ENCODE measurements around the gene EMP1. TPM values are rescaled to one million over a fixed set of nuclear protein-coding genes. Genes with fewer than 3 reads are reported as not detected.

EMP1 gene
- total and polyA plus RNA-seq, 2 experiments from 2014 or later = 0.07 to 0.39 TPM

DNA sequence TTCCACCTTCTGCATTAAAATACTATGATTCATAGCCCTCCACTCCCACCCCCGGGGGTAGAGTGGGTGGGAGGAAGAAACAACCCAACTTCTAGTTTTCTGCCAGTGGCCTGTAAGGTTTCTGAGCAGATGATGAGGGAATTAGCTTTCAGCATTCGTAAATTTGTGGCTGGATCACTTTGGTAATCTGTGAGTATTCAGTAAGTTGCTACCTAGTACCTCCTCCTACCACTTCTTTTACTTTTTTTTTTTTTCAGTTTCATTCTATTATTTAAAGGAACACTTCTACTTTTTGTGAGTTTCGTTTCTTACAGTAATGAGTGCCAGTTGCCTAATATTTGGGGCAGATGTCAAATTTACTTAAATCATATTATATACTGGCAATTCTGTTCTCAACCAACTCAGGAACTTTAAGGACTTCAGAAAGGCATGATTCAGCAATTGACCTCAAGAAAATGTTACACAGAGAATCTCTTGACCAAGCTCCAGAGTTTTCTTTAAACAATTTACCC lies 42.4 kb upstream of the EMP1 start (continued):
- TF ChIP-seq, protein P1, sequence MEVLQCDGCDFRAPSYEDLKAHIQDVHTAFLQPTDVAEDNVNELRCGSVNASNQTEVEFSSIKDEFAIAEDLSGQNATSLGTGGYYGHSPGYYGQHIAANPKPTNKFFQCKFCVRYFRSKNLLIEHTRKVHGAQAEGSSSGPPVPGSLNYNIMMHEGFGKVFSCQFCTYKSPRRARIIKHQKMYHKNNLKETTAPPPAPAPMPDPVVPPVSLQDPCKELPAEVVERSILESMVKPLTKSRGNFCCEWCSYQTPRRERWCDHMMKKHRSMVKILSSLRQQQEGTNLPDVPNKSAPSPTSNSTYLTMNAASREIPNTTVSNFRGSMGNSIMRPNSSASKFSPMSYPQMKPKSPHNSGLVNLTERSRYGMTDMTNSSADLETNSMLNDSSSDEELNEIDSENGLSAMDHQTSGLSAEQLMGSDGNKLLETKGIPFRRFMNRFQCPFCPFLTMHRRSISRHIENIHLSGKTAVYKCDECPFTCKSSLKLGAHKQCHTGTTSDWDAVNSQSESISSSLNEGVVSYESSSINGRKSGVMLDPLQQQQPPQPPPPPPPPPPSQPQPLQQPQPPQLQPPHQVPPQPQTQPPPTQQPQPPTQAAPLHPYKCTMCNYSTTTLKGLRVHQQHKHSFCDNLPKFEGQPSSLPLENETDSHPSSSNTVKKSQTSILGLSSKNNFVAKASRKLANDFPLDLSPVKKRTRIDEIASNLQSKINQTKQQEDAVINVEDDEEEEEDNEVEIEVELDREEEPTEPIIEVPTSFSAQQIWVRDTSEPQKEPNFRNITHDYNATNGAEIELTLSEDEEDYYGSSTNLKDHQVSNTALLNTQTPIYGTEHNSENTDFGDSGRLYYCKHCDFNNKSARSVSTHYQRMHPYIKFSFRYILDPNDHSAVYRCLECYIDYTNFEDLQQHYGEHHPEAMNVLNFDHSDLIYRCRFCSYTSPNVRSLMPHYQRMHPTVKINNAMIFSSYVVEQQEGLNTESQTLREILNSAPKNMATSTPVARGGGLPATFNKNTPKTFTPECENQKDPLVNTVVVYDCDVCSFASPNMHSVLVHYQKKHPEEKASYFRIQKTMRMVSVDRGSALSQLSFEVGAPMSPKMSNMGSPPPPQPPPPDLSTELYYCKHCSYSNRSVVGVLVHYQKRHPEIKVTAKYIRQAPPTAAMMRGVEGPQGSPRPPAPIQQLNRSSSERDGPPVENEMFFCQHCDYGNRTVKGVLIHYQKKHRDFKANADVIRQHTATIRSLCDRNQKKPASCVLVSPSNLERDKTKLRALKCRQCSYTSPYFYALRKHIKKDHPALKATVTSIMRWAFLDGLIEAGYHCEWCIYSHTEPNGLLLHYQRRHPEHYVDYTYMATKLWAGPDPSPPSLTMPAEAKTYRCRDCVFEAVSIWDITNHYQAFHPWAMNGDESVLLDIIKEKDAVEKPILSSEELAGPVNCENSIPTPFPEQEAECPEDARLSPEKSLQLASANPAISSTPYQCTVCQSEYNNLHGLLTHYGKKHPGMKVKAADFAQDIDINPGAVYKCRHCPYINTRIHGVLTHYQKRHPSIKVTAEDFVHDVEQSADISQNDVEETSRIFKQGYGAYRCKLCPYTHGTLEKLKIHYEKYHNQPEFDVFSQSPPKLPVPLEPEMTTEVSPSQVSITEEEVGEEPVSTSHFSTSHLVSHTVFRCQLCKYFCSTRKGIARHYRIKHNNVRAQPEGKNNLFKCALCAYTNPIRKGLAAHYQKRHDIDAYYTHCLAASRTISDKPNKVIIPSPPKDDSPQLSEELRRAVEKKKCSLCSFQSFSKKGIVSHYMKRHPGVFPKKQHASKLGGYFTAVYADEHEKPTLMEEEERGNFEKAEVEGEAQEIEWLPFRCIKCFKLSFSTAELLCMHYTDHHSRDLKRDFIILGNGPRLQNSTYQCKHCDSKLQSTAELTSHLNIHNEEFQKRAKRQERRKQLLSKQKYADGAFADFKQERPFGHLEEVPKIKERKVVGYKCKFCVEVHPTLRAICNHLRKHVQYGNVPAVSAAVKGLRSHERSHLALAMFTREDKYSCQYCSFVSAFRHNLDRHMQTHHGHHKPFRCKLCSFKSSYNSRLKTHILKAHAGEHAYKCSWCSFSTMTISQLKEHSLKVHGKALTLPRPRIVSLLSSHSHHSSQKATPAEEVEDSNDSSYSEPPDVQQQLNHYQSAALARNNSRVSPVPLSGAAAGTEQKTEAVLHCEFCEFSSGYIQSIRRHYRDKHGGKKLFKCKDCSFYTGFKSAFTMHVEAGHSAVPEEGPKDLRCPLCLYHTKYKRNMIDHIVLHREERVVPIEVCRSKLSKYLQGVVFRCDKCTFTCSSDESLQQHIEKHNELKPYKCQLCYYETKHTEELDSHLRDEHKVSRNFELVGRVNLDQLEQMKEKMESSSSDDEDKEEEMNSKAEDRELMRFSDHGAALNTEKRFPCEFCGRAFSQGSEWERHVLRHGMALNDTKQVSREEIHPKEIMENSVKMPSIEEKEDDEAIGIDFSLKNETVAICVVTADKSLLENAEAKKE (CRISPR knock-in tag; IDR thresholded peaks at IDR 0.05) = no peak
- TF ChIP-seq STAT1 (IDR thresholded peaks at IDR 0.05; ENCODE audit: unreplicated experiment) = no peak
- TF ChIP-seq ZNF331 (CRISPR knock-in tag; IDR thresholded peaks at IDR 0.05; ENCODE audit: low read depth) = no peak
- no peak for TF ChIP-seq CREB1 (CRISPR knock-in tag; IDR thresholded peaks at IDR 0.05; ENCODE audit: low read depth)
- TF ChIP-seq, protein P2, sequence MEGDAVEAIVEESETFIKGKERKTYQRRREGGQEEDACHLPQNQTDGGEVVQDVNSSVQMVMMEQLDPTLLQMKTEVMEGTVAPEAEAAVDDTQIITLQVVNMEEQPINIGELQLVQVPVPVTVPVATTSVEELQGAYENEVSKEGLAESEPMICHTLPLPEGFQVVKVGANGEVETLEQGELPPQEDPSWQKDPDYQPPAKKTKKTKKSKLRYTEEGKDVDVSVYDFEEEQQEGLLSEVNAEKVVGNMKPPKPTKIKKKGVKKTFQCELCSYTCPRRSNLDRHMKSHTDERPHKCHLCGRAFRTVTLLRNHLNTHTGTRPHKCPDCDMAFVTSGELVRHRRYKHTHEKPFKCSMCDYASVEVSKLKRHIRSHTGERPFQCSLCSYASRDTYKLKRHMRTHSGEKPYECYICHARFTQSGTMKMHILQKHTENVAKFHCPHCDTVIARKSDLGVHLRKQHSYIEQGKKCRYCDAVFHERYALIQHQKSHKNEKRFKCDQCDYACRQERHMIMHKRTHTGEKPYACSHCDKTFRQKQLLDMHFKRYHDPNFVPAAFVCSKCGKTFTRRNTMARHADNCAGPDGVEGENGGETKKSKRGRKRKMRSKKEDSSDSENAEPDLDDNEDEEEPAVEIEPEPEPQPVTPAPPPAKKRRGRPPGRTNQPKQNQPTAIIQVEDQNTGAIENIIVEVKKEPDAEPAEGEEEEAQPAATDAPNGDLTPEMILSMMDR (conservative IDR thresholded peaks at IDR 0.05; ENCODE audit: low read depth in 2 of 2) = no peak
- TF ChIP-seq NANOG (IDR thresholded peaks at IDR 0.05; ENCODE audit: borderline replicate concordance) = no peak
- TF ChIP-seq POLR2AphosphoS5 (IDR thresholded peaks at IDR 0.05; ENCODE audit: low read depth) = no peak
- no peak for TF ChIP-seq ZNF114 (CRISPR knock-in tag; IDR thresholded peaks at IDR 0.05)
- no peak for TF ChIP-seq JUNB (IDR thresholded peaks at IDR 0.05; ENCODE audit: unreplicated experiment)

Data from GM23338 (cell line).